ENCODE data around the gene TGFBR3. TPM values are rescaled to one million over a fixed set of nuclear protein-coding genes. Genes with fewer than 3 reads are reported as not detected.

The TGFBR3 gene
- total RNA-seq, 4 donors from 2014 or later, result 116 to 306 (median 171) TPM

DNA sequence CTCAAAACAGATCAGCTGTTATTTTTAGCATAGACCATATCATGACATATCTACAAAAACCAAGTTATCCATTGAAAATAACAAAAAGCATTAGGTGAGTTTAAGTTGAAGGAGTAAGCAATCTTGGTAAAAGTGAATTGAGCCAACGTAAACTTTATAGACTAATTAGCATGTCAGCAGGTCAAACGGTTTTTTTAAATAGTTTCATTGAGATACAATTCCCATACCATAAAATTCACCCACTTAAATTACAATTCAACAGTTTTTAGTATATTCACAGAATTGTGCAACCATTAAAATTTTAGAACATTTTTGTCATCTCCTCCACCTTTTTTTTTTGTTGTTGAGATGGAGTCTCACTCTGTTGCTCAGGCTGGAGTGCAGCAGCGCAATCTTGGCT, 92.1 kb downstream of the TGFBR3 start:
- peaks cover 0 to 86% (median 29%) of the 10 kb centered on the region in 4 donors for H3K4me1 ChIP-seq
- WGBS, 2 donors, result 85 to 87% methylated on average over 3 of the region's 3 CpGs
- TF ChIP-seq POLR2A (IDR thresholded peaks at IDR 0.05) (no peak), EP300 (IDR thresholded peaks at IDR 0.05) (no peak)
- TF ChIP-seq, protein P1, sequence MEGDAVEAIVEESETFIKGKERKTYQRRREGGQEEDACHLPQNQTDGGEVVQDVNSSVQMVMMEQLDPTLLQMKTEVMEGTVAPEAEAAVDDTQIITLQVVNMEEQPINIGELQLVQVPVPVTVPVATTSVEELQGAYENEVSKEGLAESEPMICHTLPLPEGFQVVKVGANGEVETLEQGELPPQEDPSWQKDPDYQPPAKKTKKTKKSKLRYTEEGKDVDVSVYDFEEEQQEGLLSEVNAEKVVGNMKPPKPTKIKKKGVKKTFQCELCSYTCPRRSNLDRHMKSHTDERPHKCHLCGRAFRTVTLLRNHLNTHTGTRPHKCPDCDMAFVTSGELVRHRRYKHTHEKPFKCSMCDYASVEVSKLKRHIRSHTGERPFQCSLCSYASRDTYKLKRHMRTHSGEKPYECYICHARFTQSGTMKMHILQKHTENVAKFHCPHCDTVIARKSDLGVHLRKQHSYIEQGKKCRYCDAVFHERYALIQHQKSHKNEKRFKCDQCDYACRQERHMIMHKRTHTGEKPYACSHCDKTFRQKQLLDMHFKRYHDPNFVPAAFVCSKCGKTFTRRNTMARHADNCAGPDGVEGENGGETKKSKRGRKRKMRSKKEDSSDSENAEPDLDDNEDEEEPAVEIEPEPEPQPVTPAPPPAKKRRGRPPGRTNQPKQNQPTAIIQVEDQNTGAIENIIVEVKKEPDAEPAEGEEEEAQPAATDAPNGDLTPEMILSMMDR (IDR thresholded peaks at IDR 0.05), result no peak
- H3K36me3 ChIP-seq, result peaks cover 0 to 11% (median 0%) of the 10 kb centered on the region in 3 donors
- H3K9me3 ChIP-seq, result no peaks in the 10 kb centered on the region
- H3K27ac ChIP-seq, result peak overlapping the region in 2 of 4 donors; percentile 73 to 75
- H3K4me3 ChIP-seq, result no peak overlapping the region
- H3K27me3 ChIP-seq, result no peaks in the 10 kb centered on the region
- DNase-seq (ENCODE audit: low spot score in 2 of 2), result no peak

DNA sequence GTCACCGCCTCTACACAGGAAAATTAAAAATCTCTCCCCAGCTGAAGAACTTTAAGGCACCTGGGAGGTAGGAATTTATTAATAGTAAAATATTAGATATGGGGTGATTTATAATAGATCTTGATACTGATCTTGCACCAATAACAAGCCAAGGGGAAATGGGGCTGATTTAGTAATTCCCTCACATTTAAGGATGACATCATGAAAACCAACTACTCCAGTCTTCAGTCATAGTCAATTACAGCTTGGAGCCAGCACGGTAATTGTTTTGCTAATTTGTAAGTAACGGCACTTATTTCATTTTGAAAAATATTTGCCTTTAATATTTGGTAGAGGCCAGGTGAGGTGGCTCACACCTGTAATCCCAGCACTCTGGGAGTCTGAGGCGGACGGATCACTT, 92.8 kb downstream of the TGFBR3 start:
- TF ChIP-seq EP300 (IDR thresholded peaks at IDR 0.05) (no peak), POLR2A (IDR thresholded peaks at IDR 0.05) (no peak)
- TF ChIP-seq, protein P1 (IDR thresholded peaks at IDR 0.05), result no peak
- H3K4me1 ChIP-seq, result peaks cover 0 to 86% (median 29%) of the 10 kb centered on the region in 4 donors
- WGBS, 2 donors, result 94 to 95% methylated on average over 5 of the region's 5 CpGs
- H3K9me3 ChIP-seq, result no peaks in the 10 kb centered on the region
- peaks cover 0 to 11% (median 0%) of the 10 kb centered on the region in 3 donors for H3K36me3 ChIP-seq
- H3K4me3 ChIP-seq, result no peak overlapping the region
- H3K27me3 ChIP-seq, result no peaks in the 10 kb centered on the region
- H3K27ac ChIP-seq, result peak overlapping the region in 3 of 4 donors; percentile 7 to 75 (median 70)
- no peak for DNase-seq (ENCODE audit: low spot score in 2 of 2)

DNA sequence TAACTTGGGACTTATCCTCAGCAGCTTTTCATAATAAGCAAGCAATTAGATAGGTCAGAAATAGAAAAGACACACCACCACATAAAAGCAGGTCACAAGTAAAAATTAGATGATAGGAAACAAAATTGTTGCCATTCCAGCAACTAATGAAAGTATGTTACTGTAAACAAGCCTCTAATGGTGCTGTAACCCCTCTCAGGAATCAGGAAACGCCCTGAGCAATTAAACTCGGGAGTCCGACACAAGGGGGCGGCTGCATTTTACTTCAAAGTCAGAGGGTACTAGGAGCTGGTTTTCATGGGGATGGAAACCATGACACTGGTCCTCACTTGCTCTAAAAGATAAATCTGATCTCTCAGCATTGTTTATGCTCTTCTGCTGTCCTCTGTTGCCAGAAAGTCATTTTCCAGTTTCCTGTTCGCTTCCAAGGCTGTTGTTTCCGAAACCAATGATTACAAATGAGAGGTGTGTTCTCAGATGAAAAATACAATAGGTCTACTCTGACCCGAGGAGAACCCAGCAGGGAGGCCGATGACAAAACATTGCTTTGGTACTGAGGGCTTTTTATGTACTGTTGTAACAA, 93.4 kb downstream of the TGFBR3 start:
- 40 to 41% methylated on average over 8 of the region's 8 CpGs for WGBS, 2 donors
- TF ChIP-seq, protein P1 (IDR thresholded peaks at IDR 0.05), result no peak
- TF ChIP-seq EP300 (IDR thresholded peaks at IDR 0.05), result peak in 1 of 2 donors; percentile 8
- no peak overlapping the region for H3K4me3 ChIP-seq
- H3K27me3 ChIP-seq, result no peaks in the 10 kb centered on the region
- no peaks in the 10 kb centered on the region for H3K9me3 ChIP-seq
- peak overlapping the region in 3 of 4 donors; percentile 7 to 75 (median 70) for H3K27ac ChIP-seq
- H3K36me3 ChIP-seq, result peaks cover 0 to 16% (median 0%) of the 10 kb centered on the region in 3 donors
- no peak for DNase-seq (ENCODE audit: low spot score in 2 of 2)
- peaks cover 0 to 86% (median 31%) of the 10 kb centered on the region in 4 donors for H3K4me1 ChIP-seq

DNA sequence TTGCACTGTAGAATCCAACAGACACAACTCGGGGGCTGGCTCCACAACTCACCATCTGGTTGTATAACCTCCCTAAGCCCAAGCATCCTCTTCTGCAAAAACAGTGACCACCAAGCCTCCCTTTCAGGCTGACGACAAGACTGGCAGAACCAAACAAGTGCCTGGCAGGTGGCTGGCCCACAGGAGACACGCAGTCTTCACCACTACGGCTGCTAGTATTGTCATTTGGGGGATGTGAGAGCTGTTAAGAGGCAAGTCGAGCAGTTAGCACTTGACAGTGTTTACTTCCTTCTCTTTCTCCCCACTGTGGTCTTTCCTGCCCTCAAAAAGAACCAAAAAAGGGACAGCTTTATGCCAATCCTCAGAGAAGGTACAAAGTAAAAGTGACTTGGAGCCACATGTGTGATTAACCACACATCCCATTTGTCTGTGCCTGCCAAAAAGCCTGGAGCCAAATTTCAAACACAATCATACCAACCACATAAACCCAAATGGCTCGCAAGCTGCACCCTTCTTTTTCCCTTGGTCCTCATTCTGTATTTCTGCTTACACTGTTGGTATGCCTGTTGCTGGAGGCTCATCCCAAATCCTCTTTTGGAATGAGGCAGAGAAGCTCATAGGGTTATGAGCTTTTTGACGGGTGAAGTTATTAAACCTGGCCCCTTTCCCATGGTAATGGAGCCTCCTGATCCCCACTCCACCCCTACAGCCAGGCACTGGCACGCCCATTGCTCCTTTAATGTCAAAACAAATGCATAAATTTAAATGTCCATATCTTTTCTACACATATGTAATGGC, 94.1 kb downstream of the TGFBR3 start:
- H3K27me3 ChIP-seq, result no peaks in the 10 kb centered on the region
- TF ChIP-seq EP300 (IDR thresholded peaks at IDR 0.05) (no peak), POLR2A (IDR thresholded peaks at IDR 0.05) (no peak)
- TF ChIP-seq, protein P1 (IDR thresholded peaks at IDR 0.05), result no peak
- peaks cover 0 to 84% (median 31%) of the 10 kb centered on the region in 4 donors for H3K4me1 ChIP-seq
- no peaks in the 10 kb centered on the region for H3K9me3 ChIP-seq
- WGBS, 2 donors, result 54 to 58% methylated on average over 8 of the region's 8 CpGs
- peak overlapping the region in 2 of 4 donors; percentile 70 to 75 for H3K27ac ChIP-seq
- no peak overlapping the region for H3K4me3 ChIP-seq
- H3K36me3 ChIP-seq, result peaks cover 0 to 11% (median 0%) of the 10 kb centered on the region in 3 donors
- DNase-seq (ENCODE audit: low spot score in 2 of 2), result no peak

DNA sequence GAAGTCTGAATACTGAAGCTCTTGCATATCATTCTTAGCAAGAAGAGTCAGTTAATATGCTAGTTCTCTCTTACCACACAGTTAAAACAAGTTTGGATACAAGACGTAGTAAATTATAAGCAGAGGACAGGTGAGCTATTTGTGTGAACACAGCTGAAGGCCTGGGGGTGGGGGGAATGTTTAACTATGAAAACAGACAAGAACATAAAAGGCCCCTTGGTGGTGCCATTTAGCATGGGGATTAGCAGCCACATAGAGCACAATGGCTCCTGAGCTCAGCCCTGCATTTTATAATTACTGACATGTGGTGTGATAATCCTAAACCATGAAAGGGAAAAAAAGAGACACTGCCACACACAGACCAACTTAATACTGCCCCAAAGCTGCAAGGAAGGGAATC, 94.8 kb downstream of the TGFBR3 start:
- WGBS, 2 donors, result 74 to 87% methylated on average over 1 of the region's 1 CpG
- Histone ChIP-seq H3K27me3 (no peaks in the 10 kb centered on the region), H3K9me3 (no peaks in the 10 kb centered on the region), H3K4me1 (peaks cover 0 to 76% (median 31%) of the 10 kb centered on the region in 4 donors), H3K36me3 (peaks cover 0 to 5% (median 0%) of the 10 kb centered on the region in 3 donors), H3K4me3 (no peak overlapping the region), H3K27ac (peak overlapping the region in 2 of 4 donors; percentile 49 to 70)
- no peak for DNase-seq (ENCODE audit: low spot score in 2 of 2)
- TF ChIP-seq, protein P1 (IDR thresholded peaks at IDR 0.05), result no peak
- no peak for TF ChIP-seq EP300 (IDR thresholded peaks at IDR 0.05)
- TF ChIP-seq POLR2A (IDR thresholded peaks at IDR 0.05), result no peak
